ENCODE data around the gene MATK.

The MATK gene

GRCh38 chr19:3733549-3734309 is 52.5 kb downstream of the MATK start:
- no peak for TF ChIP-seq TCF12 (IDR thresholded peaks at IDR 0.05; ENCODE audit: low read depth)
- TF ChIP-seq CREB1 (IDR thresholded peaks at IDR 0.05; ENCODE audit: low read depth) = no peak
- TF ChIP-seq CEBPB (IDR thresholded peaks at IDR 0.05) = no peak
- no peak for TF ChIP-seq TAF1 (IDR thresholded peaks at IDR 0.05; ENCODE audit: low read depth)
- no peak for TF ChIP-seq EGR1 (IDR thresholded peaks at IDR 0.05)
- TF ChIP-seq REST (IDR thresholded peaks at IDR 0.05; ENCODE audit: low read depth) = no peak
- no peak for TF ChIP-seq USF1 (IDR thresholded peaks at IDR 0.05)
- no peak for TF ChIP-seq MAX (IDR thresholded peaks at IDR 0.05)
- TF ChIP-seq ZBTB7A (IDR thresholded peaks at IDR 0.05; ENCODE audit: low read depth) = no peak
- TF ChIP-seq TEAD4 (IDR thresholded peaks at IDR 0.05) = no peak
- no peak for TF ChIP-seq YY1 (IDR thresholded peaks at IDR 0.05; ENCODE audit: low read depth)
- TF ChIP-seq EP300 (IDR thresholded peaks at IDR 0.05; ENCODE audit: borderline replicate concordance) = no peak
- no peak for TF ChIP-seq NFIC (IDR thresholded peaks at IDR 0.05)
- TF ChIP-seq FOXM1 (IDR thresholded peaks at IDR 0.05; ENCODE audit: borderline replicate concordance, low read depth) = no peak
- TF ChIP-seq RAD21 (IDR thresholded peaks at IDR 0.05; ENCODE audit: low read depth) = no peak

- TF ChIP-seq CREB1 (IDR thresholded peaks at IDR 0.05; ENCODE audit: low read depth) = no peak
- no peak for TF ChIP-seq CEBPB (IDR thresholded peaks at IDR 0.05)
- no peak for TF ChIP-seq RAD21 (IDR thresholded peaks at IDR 0.05; ENCODE audit: low read depth)
- TF ChIP-seq FOXM1 (IDR thresholded peaks at IDR 0.05; ENCODE audit: borderline replicate concordance, low read depth) = no peak
- TF ChIP-seq TAF1 (IDR thresholded peaks at IDR 0.05; ENCODE audit: low read depth) = no peak
- no peak for TF ChIP-seq MAX (IDR thresholded peaks at IDR 0.05)
- no peak for TF ChIP-seq NFIC (IDR thresholded peaks at IDR 0.05)
- TF ChIP-seq TCF12 (IDR thresholded peaks at IDR 0.05; ENCODE audit: low read depth) = no peak
- TF ChIP-seq YY1 (IDR thresholded peaks at IDR 0.05; ENCODE audit: low read depth) = no peak
- no peak for TF ChIP-seq TEAD4 (IDR thresholded peaks at IDR 0.05)
- no peak for TF ChIP-seq EP300 (IDR thresholded peaks at IDR 0.05; ENCODE audit: borderline replicate concordance)
- TF ChIP-seq EGR1 (IDR thresholded peaks at IDR 0.05) = no peak
- no peak for TF ChIP-seq USF1 (IDR thresholded peaks at IDR 0.05)
- TF ChIP-seq ZBTB7A (IDR thresholded peaks at IDR 0.05; ENCODE audit: low read depth) = no peak
- no peak for TF ChIP-seq REST (IDR thresholded peaks at IDR 0.05; ENCODE audit: low read depth)
These were observed 54.1 kb downstream of the MATK start for GRCh38 chr19:3732108-3732507.

DNA sequence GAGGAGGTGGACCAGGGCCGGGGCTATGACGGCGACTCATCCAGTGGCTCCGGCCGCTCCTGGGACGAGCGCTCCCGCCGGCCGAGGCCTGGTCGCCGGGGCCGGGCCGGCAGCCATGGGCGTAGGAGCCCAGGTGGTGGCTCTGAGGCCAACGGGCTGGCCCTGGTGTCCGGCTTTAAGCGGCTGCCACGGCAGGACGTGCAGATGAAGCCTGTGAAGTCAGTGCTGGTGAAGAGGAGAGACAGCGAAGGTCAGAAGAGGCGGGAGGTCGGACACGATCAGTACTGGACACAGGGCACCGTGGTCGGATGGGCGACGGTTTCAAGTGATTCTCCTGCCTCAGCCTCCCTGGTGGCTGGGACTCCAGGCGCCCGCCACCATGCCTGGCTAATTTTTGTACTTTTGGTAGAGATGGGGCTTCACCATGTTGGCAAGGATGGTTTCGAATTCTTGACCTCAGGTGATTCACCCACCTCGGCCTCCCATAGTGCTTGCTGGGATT is 55.7 kb downstream of the MATK start:
- TF ChIP-seq EP300 (IDR thresholded peaks at IDR 0.05; ENCODE audit: borderline replicate concordance) (no peak), TEAD4 (IDR thresholded peaks at IDR 0.05) (no peak)
